HG03378 (cell line): Measurements from ENCODE around the gene ERICH6B.
"Not testable (repeated sequence)": the region's sequence is repeated elsewhere in the genome, so short reads cannot be mapped to it uniquely, and the experiment has no call there.

Experiments used
- ATAC-seq: cut with Tn5 transposase; IDR thresholded peaks from one replicate; pipeline ENCODE4 v1.9.1; 2021; ENCODE audit warnings: mild to moderate bottlenecking, moderate library complexity; ENCODE audit not compliant: unreplicated experiment

ERICH6B gene

GRCh38 chr13:45615501-45616101 lies at the start of gene ERICH6B:
TSS of gene ERICH6B (minus strand) at chr13:45615739. CDS start at chr13:45597005, 18,734 bp downstream.
- no peak for ATAC-seq

- ATAC-seq: not testable (repeated sequence)
These were observed 47.4 kb upstream of the ERICH6B start for GRCh38 chr13:45662903-45663302.

GRCh38 chr13:45662162-45662561 lies 46.6 kb upstream of the ERICH6B start:
- no peak for ATAC-seq

DNA sequence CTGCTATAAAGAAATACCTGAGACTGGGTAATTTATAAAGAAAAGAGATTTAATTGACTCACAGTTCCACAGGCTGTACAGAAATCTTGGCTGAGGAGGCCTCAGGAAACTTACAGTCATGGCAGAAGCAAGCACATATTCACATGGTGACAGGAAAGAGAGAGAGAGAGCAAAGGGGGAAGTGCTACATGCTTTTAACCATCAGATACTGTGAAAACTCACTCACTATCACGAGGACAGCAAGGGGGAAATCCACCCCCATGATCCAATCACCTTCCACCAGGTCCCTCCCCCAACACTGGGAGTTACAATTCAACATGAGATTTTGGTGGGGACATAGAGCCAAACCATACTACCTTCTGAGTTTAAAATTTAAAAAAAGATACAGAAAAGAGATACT lies 44.9 kb upstream of the ERICH6B start:
- ATAC-seq: not testable (repeated sequence)

- ATAC-seq: no peak
These were observed 44.0 kb upstream of the ERICH6B start for GRCh38 chr13:45659536-45659935.

DNA sequence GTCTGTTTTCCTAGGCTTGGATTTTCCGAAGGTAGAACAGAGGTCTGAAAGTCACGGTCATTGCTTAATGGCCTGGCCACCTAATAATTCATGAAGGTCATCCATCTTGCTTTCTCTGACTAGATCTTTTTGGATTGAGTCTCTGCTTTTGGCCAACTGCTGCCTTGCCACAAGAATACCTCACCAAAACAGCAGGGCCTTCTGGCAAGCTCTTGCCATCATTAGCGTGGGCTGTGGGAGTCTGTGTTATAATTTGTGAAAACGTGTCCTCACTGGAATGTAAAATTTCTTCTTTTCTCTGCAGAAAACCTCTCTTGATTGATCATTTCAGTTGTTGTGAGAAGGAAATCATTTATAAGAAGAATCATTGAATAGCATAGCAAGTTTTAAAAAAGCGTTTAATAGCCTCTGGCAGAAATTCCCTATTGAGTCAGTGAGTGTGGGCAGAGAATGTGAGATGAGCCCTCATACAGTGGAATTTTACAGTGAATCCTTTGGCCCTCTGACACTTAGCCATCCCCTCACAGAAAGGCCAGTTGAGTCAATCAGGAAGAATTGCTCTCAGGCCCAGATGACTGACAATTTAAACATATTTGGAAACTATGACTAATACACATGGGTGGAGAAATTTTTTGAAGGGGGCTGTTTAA lies 43.2 kb upstream of the ERICH6B start:
- no peak for ATAC-seq

DNA sequence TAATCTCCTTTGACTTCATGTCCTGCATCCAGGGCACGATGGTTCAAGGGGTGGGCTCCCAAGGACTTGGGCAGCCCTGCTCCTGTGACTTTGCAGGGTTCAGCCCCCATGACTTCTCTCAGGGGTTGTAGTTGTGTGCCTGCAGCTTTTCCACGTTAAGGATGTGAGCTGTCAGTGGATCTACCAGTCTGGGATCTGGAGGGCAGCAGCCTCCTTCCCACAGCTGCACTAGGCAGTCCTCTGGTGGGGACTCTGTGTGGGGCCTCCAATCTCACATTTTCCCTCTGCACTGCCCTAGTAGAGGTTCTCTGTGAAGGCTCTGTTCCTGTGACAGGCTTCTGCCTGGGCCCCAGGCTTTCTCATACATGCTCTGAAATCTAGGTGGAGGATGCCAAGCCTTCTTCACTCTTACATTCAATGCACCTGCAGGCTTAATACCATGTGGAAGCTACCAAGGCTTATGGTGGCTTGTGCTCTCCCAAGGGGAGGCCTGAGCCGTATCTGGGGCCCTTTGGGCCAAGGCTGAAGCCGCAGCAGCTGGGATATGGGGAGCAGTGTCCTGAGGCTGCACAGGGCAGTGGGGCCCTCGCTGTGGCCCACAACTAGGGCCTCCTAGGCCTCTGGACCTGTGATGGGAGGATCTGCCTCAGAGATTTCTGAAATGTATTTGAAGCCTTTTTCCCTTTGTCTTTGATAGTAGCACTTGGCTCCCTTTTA lies 39.3 kb upstream of the ERICH6B start:
- ATAC-seq: no peak

DNA sequence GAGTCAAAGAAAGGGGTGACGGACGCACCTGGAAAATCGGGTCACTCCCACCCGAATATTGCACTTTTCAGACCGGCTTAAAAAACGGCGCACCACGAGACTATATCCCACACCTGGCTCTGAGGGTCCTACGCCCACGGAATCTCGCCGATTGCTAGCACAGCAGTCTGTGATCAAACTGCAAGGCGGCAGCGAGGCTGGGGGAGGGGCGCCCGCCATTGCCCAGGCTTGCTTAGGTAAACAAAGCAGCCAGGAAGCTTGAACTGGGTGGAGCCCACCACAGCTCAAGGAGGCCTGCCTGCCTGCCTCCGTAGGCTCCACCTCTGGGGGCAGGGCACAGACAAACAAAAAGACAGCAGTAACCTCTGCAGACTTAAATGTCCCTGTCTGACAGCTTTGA lies 29.7 kb upstream of the ERICH6B start:
- ATAC-seq: not testable (repeated sequence)

GRCh38 chr13:45642159-45642558 lies 26.6 kb upstream of the ERICH6B start:
- ATAC-seq: not testable (repeated sequence)

- ATAC-seq: not testable (repeated sequence)
These were observed 19.8 kb upstream of the ERICH6B start for GRCh38 chr13:45635291-45635690.

- no peak for ATAC-seq
These were observed 15.3 kb upstream of the ERICH6B start for GRCh38 chr13:45630791-45631190.

- ATAC-seq: no peak
These were observed 14.4 kb upstream of the ERICH6B start for GRCh38 chr13:45629940-45630339.

- no peak for ATAC-seq
These were observed 12.6 kb upstream of the ERICH6B start for GRCh38 chr13:45628094-45628493.

- no peak for ATAC-seq
These were observed 12.1 kb upstream of the ERICH6B start for GRCh38 chr13:45627656-45628055.

DNA sequence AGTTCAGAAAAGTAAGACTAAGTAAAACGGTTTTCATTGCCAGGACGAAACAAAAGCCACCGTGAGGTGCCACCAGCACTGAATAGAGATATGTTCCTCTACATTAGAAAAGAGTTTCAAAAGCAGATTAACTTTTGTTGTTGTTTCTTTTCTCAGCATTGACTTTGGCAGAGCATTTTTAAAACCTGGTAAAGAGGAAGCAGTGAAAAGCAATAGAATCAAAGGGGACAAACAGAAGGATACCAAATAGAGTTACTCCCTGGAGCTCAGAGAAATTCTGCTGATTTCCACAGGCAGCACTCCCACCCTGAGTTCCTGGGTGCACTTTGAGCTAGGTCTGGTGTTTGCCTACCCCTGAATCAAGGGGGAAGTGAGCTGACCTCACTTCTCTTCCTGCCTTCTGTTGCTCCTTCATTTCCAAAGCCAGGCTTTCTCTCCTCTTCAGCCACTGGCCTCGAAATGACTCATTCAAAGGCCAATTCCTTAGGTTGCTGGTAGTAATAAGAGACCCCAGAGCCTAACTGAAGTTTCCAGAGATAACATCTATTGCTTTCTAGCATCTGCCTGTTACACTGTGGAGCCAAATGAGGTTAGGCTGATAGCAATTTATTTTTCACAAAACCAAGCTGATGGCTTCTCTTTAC lies 11.3 kb upstream of the ERICH6B start:
- ATAC-seq: no peak

- ATAC-seq: no peak
These were observed 8.1 kb upstream of the ERICH6B start for GRCh38 chr13:45623516-45624090.

DNA sequence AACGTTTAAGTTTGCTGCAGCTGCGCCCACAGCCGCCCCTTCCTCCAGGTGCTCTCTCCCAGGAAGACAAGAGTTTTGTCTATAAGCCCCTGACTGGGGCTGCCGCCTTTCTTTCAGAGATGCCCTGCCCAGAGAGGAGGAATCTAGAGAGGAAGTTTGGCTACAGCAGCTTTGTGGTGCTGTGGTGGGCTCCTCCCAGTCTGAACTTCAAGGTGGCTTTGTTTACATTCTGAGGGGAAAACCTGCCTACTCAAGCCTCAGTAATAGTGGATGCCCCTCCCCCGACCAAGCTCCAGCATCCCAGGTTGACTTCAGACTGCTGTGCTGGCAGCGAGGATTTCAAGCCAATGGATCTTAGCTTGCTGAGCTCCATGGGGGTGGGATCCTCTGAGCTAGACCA lies 6.4 kb upstream of the ERICH6B start:
- no peak for ATAC-seq

DNA sequence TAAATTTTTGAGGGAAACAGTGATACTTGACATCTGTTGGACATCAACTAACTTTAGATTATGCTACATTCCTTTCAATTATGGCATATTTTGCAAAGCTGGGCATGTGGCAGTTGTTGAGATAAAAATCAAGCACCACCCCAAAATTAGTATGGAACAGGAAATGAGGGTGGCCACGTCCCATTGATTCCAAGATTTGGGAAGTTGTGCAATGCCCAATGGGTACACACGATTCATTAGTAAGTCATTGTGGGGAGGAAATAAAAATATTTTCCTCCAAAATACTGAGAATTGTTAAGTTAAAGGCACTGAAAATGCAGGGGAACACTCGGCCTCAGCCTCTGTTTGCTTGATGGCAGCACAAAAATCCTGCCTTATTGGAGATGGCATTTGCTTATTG lies 7.6 kb downstream of the ERICH6B start:
- no peak for ATAC-seq

GRCh38 chr13:45604892-45605291 lies 10.6 kb downstream of the ERICH6B start:
- ATAC-seq: no peak

GRCh38 chr13:45603338-45603737 lies 12.2 kb downstream of the ERICH6B start:
- ATAC-seq: no peak
